Activated T-cell treated with anti-CD3 and anti-CD28 coated beads, Interleukin-2, amount 50 U/mL, for 72 hours (primary cell): ENCODE measurements around the gene PLA1A. TPM values are rescaled to one million over a fixed set of nuclear protein-coding genes. Genes with fewer than 3 reads are reported as not detected.
A peak's percentile ranks its signal among the peaks of the same experiment; 100 is the strongest.
"Not testable (repeated sequence)": the region's sequence is repeated elsewhere in the genome, so short reads cannot be mapped to it uniquely, and the experiment has no call there.

ENCODE experiments used
- ATAC-seq, 2 donors: fragments of 150-1000 bp; cut with Tn5 transposase; replicated peaks in 1 of 2; 2 replicates each; pipeline ENCODE4 v1.10.0; 2021; ENCODE audit warnings: moderate library complexity in 2 of 2, mild to moderate bottlenecking in 1 of 2
- DNase-seq, 2 donors: peaks; one replicate each; pipeline ENCODE4 v3.0.0; 2021 to 2022; ENCODE audit warnings: mixed read lengths in 1 of 2
- H3K27ac Mint-ChIP-seq: one replicate; pipeline ENCODE4 v1.8.0; 2022; ENCODE audit warnings: mild to moderate bottlenecking, moderate library complexity, mixed read lengths
- H3K27me3 Mint-ChIP-seq: one replicate; pipeline ENCODE4 v1.8.0; 2022; ENCODE audit warnings: low read depth, mixed read lengths
- H3K36me3 Mint-ChIP-seq, 2 donors: one replicate each; pipeline ENCODE4 v1.8.0; 2022; ENCODE audit warnings: mixed read lengths in 2 of 2, mild to moderate bottlenecking in 1 of 2; ENCODE audit not compliant: insufficient read depth in 2 of 2
- H3K4me1 Mint-ChIP-seq: one replicate; pipeline ENCODE4 v1.8.0; 2022; ENCODE audit warnings: low read depth, mixed read lengths
- H3K4me3 Mint-ChIP-seq, 2 donors: one replicate each; pipeline ENCODE4 v1.8.0; 2022; ENCODE audit warnings: mild to moderate bottlenecking in 2 of 2, mixed read lengths in 2 of 2, moderate library complexity in 2 of 2
- H3K9me3 Mint-ChIP-seq, 2 donors: one replicate each; pipeline ENCODE4 v1.8.0; 2022; ENCODE audit warnings: mixed read lengths in 2 of 2
- total RNA-seq, 2 donors: library from RNA; stranded (reverse); gene quantifications; one replicate each; pipeline ENCODE4 v1.2.3, GENCODE V29; 2022

The PLA1A gene
- total RNA-seq, 2 donors from 2014 or later = 0.79 to 1.2 TPM

GRCh38 chr3:119585856-119586570 lies 11.7 kb upstream of the PLA1A start:
- ATAC-seq = no peak
- Mint-ChIP-seq H3K9me3 (peaks cover 0 to 1% of the 10 kb centered on the region in 2 donors), H3K36me3 (peaks cover 6 to 7% of the 10 kb centered on the region in 2 donors), H3K27ac (no peak overlapping the region), H3K27me3 (peaks cover 25% of the 10 kb centered on the region), H3K4me3 (no peak overlapping the region), H3K4me1 (peaks cover 35% of the 10 kb centered on the region)
- no peak for DNase-seq

- no peak overlapping the region for H3K27ac Mint-ChIP-seq
- DNase-seq (no peak), ATAC-seq (no peak)
- H3K36me3 Mint-ChIP-seq = peaks cover 6 to 7% of the 10 kb centered on the region in 2 donors
- no peak overlapping the region for H3K4me3 Mint-ChIP-seq
- peaks cover 27% of the 10 kb centered on the region for H3K27me3 Mint-ChIP-seq
- peaks cover 0 to 1% of the 10 kb centered on the region in 2 donors for H3K9me3 Mint-ChIP-seq
- peaks cover 31% of the 10 kb centered on the region for H3K4me1 Mint-ChIP-seq
Observed at GRCh38 chr3:119586733-119587172, 10.9 kb upstream of the PLA1A start.

- Mint-ChIP-seq H3K36me3 (peaks cover 6 to 7% of the 10 kb centered on the region in 2 donors), H3K27me3 (peaks cover 37% of the 10 kb centered on the region), H3K4me3 (peak overlapping the region in 1 of 2 donors; percentile 6), H3K4me1 (peaks cover 21% of the 10 kb centered on the region), H3K9me3 (peaks cover 0 to 1% of the 10 kb centered on the region in 2 donors), H3K27ac (peak overlapping the region; percentile 14)
- peak in 1 of 2 donors; percentile 25 for ATAC-seq
- no peak for DNase-seq
Observed at GRCh38 chr3:119588112-119588511, 9.6 kb upstream of the PLA1A start.

- H3K9me3 Mint-ChIP-seq = peaks cover 0 to 1% of the 10 kb centered on the region in 2 donors
- peaks cover 47% of the 10 kb centered on the region for H3K27me3 Mint-ChIP-seq
- peaks cover 6 to 7% of the 10 kb centered on the region in 2 donors for H3K36me3 Mint-ChIP-seq
- no peak for DNase-seq
- H3K4me1 Mint-ChIP-seq = peaks cover 21% of the 10 kb centered on the region
- H3K27ac Mint-ChIP-seq = no peak overlapping the region
- H3K4me3 Mint-ChIP-seq = no peak overlapping the region
- no peak for ATAC-seq
Observed at GRCh38 chr3:119589102-119589773, 8.4 kb upstream of the PLA1A start.

GRCh38 chr3:119590706-119591105 lies 7.0 kb upstream of the PLA1A start:
- peaks cover 6 to 7% of the 10 kb centered on the region in 2 donors for H3K36me3 Mint-ChIP-seq
- H3K27ac Mint-ChIP-seq = no peak overlapping the region
- H3K9me3 Mint-ChIP-seq = peaks cover 0 to 1% of the 10 kb centered on the region in 2 donors
- no peak overlapping the region for H3K4me3 Mint-ChIP-seq
- H3K4me1 Mint-ChIP-seq = peaks cover 21% of the 10 kb centered on the region
- ATAC-seq = no peak
- DNase-seq = no peak
- H3K27me3 Mint-ChIP-seq = peaks cover 47% of the 10 kb centered on the region

- Mint-ChIP-seq H3K9me3 (peaks cover 0 to 1% of the 10 kb centered on the region in 2 donors), H3K27ac (no peak overlapping the region), H3K4me3 (no peak overlapping the region), H3K36me3 (peaks cover 6 to 7% of the 10 kb centered on the region in 2 donors), H3K4me1 (peaks cover 23% of the 10 kb centered on the region), H3K27me3 (peaks cover 41% of the 10 kb centered on the region)
- no peak for DNase-seq
- no peak for ATAC-seq
Observed at GRCh38 chr3:119592861-119593260, 4.8 kb upstream of the PLA1A start.

GRCh38 chr3:119594066-119594465 lies 3.6 kb upstream of the PLA1A start:
- peaks cover 6 to 7% of the 10 kb centered on the region in 2 donors for H3K36me3 Mint-ChIP-seq
- peaks cover 0 to 1% of the 10 kb centered on the region in 2 donors for H3K9me3 Mint-ChIP-seq
- no peak overlapping the region for H3K27ac Mint-ChIP-seq
- ATAC-seq (no peak), DNase-seq (no peak)
- no peak overlapping the region for H3K4me3 Mint-ChIP-seq
- H3K4me1 Mint-ChIP-seq = peaks cover 25% of the 10 kb centered on the region
- peaks cover 36% of the 10 kb centered on the region for H3K27me3 Mint-ChIP-seq

GRCh38 chr3:119594929-119595328 lies 2.8 kb upstream of the PLA1A start:
- not testable (repeated sequence) for H3K36me3 Mint-ChIP-seq, ATAC-seq, DNase-seq, H3K9me3 Mint-ChIP-seq, H3K27ac Mint-ChIP-seq, H3K4me3 Mint-ChIP-seq
- H3K4me1 Mint-ChIP-seq = peaks cover 19% of the 10 kb centered on the region
- peaks cover 28% of the 10 kb centered on the region for H3K27me3 Mint-ChIP-seq

- Mint-ChIP-seq H3K4me3 (no peak overlapping the region), H3K4me1 (peaks cover 20% of the 10 kb centered on the region), H3K36me3 (no peaks in the 10 kb centered on the region), H3K27ac (no peak overlapping the region), H3K9me3 (no peaks in the 10 kb centered on the region), H3K27me3 (peaks cover 22% of the 10 kb centered on the region)
- DNase-seq = no peak
- no peak for ATAC-seq
Observed at GRCh38 chr3:119595639-119596334, 1.9 kb upstream of the PLA1A start.

- ATAC-seq (no peak), DNase-seq (no peak)
- Mint-ChIP-seq H3K27ac (no peak overlapping the region), H3K9me3 (no peaks in the 10 kb centered on the region), H3K4me3 (no peak overlapping the region), H3K27me3 (peaks cover 22% of the 10 kb centered on the region), H3K4me1 (peaks cover 27% of the 10 kb centered on the region), H3K36me3 (no peaks in the 10 kb centered on the region)
Observed at GRCh38 chr3:119596398-119596797, 1.3 kb upstream of the PLA1A start.

GRCh38 chr3:119598410-119599098 lies 869 bp downstream of the PLA1A start:
- H3K9me3 Mint-ChIP-seq = no peaks in the 10 kb centered on the region
- peak; percentile 50 to 55 for ATAC-seq

GRCh38 chr3:119599558-119600174 lies 2.0 kb downstream of the PLA1A start:
- no peaks in the 10 kb centered on the region for H3K36me3 Mint-ChIP-seq
- no peak for ATAC-seq

More at GRCh38 chr3:119598410-119599098, 869 bp downstream of the PLA1A start:
- Mint-ChIP-seq H3K36me3 (no peaks in the 10 kb centered on the region), H3K27me3 (peaks cover 14% of the 10 kb centered on the region), H3K4me1 (peaks cover 29% of the 10 kb centered on the region), H3K27ac (peak overlapping the region; percentile 12), H3K4me3 (peak overlapping the region in 1 of 2 donors; percentile 17)
- no peak for DNase-seq

More at GRCh38 chr3:119599558-119600174, 2.0 kb downstream of the PLA1A start:
- Mint-ChIP-seq H3K4me3 (no peak overlapping the region), H3K9me3 (no peaks in the 10 kb centered on the region), H3K27ac (no peak overlapping the region), H3K4me1 (peaks cover 29% of the 10 kb centered on the region), H3K27me3 (peaks cover 8% of the 10 kb centered on the region)
- DNase-seq = no peak
